KMS-11 (cell line): ENCODE measurements around the gene RAPGEF1.

Source experiments
- H2AFZ ChIP-seq: fragments of 200-600 bp; sonication (generic); 2 replicates; pipeline ENCODE4 v1.6.1; 2016; ENCODE audit warnings: antibody characterized with exemption, mixed run types, low read depth
- H3K27ac ChIP-seq: fragments of 200-600 bp; sonication (generic); 2 replicates; pipeline ENCODE4 v1.6.1; 2016; ENCODE audit warnings: mild to moderate bottlenecking, mixed run types
- H3K27me3 ChIP-seq: fragments of 200-600 bp; sonication (generic); 2 replicates; pipeline ENCODE4 v1.6.1; 2017; ENCODE audit warnings: mild to moderate bottlenecking, low read depth, mixed run types, moderate library complexity; ENCODE audit not compliant: insufficient read depth
- H3K36me3 ChIP-seq: fragments of 200-600 bp; sonication (generic); 2 replicates; pipeline ENCODE4 v1.6.1; 2017; ENCODE audit warnings: mild to moderate bottlenecking, mixed run types; ENCODE audit not compliant: insufficient read depth
- H3K4me1 ChIP-seq: fragments of 200-600 bp; sonication (generic); 2 replicates; pipeline ENCODE4 v1.6.1; 2016; ENCODE audit warnings: mild to moderate bottlenecking, low read depth, mixed run types; ENCODE audit not compliant: poor library complexity, severe bottlenecking
- H3K4me2 ChIP-seq: fragments of 200-600 bp; sonication (generic); 2 replicates; pipeline ENCODE4 v1.7.0; 2016; ENCODE audit warnings: mild to moderate bottlenecking, mixed run types
- H3K4me3 ChIP-seq: fragments of 200-600 bp; sonication (generic); IDR thresholded peaks from 2 replicates; pipeline ENCODE4 v1.6.1; 2017; ENCODE audit warnings: low read depth, low read length, mixed read lengths; ENCODE audit not compliant: insufficient read depth
- H3K79me2 ChIP-seq: fragments of 200-600 bp; sonication (generic); 2 replicates; pipeline ENCODE4 v1.6.1; 2016; ENCODE audit warnings: low read depth, mixed run types; ENCODE audit not compliant: insufficient read depth
- H3K9ac ChIP-seq: fragments of 200-600 bp; sonication (generic); 2 replicates; pipeline ENCODE4 v1.6.1; 2016; ENCODE audit warnings: mild to moderate bottlenecking, mixed run types
- H4K20me1 ChIP-seq: fragments of 200-600 bp; sonication (generic); 2 replicates; pipeline ENCODE4 v1.6.1; 2016; ENCODE audit warnings: mild to moderate bottlenecking, mixed run types; ENCODE audit not compliant: insufficient read depth
- TF ChIP-seq, protein P1 (sequence below): fragments of 200-600 bp; sonication (generic); conservative IDR thresholded peaks from 2 replicates; pipeline ENCODE4 v1.6.1; 2017; ENCODE audit warnings: low read depth, mild to moderate bottlenecking, antibody characterized with exemption, low read length, moderate library complexity, mixed read lengths

The RAPGEF1 gene

DNA sequence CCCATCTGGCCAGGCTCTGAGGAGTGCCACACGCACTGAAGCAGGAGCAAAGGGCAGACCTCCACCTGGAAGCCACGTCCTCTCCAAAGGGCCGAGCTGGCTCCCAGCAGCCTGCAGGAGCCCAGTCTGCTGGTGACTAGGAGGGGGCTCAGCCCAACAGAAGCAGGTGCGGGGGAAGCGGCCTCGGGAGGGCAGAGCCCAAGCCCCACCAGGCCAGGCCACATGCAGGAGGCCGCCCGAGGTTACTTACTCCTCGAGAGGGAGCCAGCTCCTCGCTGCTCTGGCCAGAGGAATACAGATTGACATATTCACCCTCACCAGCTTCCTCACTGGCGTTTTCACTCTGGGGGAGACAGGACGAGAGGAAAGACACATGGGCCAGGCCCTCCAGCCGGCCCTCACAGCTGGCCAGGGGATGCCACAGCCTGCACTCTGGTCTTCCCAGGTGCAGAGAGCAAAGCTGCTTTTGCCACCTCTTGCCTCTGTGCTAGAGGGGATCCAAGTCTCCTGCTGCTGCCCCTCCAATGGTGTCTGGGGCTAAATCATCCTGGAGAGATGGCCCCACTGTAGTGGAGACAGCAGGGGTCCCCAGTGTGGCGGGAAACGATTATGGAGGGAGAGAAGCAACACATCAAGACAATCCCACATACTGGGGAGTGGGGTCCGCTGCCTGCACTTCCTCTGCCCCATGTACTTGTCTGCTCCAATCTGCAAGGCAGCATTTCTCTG lies 136.0 kb downstream of the RAPGEF1 start:
- H3K79me2 ChIP-seq: no peaks in the 10 kb centered on the region
- H3K36me3 ChIP-seq: peaks cover 2% of the 10 kb centered on the region; the same call in 1 of the 2 replicates
- TF ChIP-seq, protein P1, sequence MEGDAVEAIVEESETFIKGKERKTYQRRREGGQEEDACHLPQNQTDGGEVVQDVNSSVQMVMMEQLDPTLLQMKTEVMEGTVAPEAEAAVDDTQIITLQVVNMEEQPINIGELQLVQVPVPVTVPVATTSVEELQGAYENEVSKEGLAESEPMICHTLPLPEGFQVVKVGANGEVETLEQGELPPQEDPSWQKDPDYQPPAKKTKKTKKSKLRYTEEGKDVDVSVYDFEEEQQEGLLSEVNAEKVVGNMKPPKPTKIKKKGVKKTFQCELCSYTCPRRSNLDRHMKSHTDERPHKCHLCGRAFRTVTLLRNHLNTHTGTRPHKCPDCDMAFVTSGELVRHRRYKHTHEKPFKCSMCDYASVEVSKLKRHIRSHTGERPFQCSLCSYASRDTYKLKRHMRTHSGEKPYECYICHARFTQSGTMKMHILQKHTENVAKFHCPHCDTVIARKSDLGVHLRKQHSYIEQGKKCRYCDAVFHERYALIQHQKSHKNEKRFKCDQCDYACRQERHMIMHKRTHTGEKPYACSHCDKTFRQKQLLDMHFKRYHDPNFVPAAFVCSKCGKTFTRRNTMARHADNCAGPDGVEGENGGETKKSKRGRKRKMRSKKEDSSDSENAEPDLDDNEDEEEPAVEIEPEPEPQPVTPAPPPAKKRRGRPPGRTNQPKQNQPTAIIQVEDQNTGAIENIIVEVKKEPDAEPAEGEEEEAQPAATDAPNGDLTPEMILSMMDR: no peak
- no peak overlapping the region for H3K4me3 ChIP-seq
- no peak overlapping the region for H3K4me2 ChIP-seq
- H2AFZ ChIP-seq: no peak overlapping the region
- no peaks in the 10 kb centered on the region for H4K20me1 ChIP-seq
- H3K9ac ChIP-seq: no peak overlapping the region
- no peak overlapping the region for H3K27ac ChIP-seq
- no peaks in the 10 kb centered on the region for H3K27me3 ChIP-seq
- no peaks in the 10 kb centered on the region for H3K4me1 ChIP-seq

DNA sequence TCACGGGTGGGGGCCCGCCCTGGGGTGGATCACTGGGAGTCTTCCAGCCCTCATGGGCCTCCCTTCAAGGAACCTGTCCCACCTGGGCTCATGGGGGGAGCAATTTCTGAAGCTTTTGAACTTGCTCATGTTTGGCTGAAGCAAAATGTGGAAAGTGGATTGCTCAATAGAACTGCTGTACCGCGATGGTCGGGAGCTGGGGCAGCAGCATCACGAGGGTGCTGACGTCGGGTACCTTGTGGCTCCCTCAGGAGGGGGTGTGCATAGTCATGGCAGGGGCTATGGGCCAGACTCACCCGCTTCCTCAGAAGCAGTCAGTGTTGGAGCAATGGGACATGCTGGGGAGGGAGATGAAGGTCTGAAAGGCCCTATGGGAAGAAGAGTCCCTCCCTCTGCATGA lies 136.7 kb downstream of the RAPGEF1 start:
- H3K36me3 ChIP-seq: peaks cover 7% of the 10 kb centered on the region; the same call in 1 of the 2 replicates
- TF ChIP-seq, protein P1: no peak
- no peaks in the 10 kb centered on the region for H4K20me1 ChIP-seq
- no peaks in the 10 kb centered on the region for H3K79me2 ChIP-seq
- no peak overlapping the region for H3K4me3 ChIP-seq
- H3K27me3 ChIP-seq: no peaks in the 10 kb centered on the region
- no peak overlapping the region for H3K9ac ChIP-seq
- H3K4me1 ChIP-seq: no peaks in the 10 kb centered on the region
- no peak overlapping the region for H3K4me2 ChIP-seq
- H3K27ac ChIP-seq: no peak overlapping the region
- H2AFZ ChIP-seq: no peak overlapping the region

DNA sequence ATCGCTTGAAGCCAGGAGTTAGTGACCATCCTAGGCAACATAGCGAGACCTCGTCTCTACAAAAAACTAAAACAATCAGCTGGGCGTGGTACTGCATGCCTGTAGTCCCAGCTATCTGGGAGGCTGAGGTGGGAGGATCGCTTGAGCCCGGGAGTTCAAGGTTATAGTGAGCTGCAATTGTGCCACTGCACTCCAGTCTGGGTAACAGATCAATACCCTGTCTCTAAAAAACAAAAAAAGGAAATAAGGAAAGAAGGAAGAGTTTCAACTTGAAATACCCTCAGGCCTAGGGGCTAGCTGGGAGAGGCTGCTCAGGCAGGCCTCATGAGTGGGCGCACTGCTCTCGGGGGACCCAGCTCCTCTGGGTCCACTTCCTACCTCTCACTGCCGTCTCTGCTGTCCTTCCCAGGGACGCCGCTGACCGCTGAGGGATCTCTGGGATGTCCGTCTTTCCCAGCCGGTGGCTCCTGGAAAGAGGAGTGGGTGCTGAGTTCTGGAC lies 138.1 kb downstream of the RAPGEF1 start:
- H3K4me2 ChIP-seq: no peak overlapping the region
- H3K4me1 ChIP-seq: no peaks in the 10 kb centered on the region
- H3K79me2 ChIP-seq: no peaks in the 10 kb centered on the region
- no peaks in the 10 kb centered on the region for H4K20me1 ChIP-seq
- H3K27me3 ChIP-seq: no peaks in the 10 kb centered on the region
- H3K9ac ChIP-seq: no peak overlapping the region
- no peak overlapping the region for H2AFZ ChIP-seq
- TF ChIP-seq, protein P1: no peak
- no peak overlapping the region for H3K4me3 ChIP-seq
- H3K27ac ChIP-seq: no peak overlapping the region
- H3K36me3 ChIP-seq: peaks cover 7% of the 10 kb centered on the region; the same call in 1 of the 2 replicates

DNA sequence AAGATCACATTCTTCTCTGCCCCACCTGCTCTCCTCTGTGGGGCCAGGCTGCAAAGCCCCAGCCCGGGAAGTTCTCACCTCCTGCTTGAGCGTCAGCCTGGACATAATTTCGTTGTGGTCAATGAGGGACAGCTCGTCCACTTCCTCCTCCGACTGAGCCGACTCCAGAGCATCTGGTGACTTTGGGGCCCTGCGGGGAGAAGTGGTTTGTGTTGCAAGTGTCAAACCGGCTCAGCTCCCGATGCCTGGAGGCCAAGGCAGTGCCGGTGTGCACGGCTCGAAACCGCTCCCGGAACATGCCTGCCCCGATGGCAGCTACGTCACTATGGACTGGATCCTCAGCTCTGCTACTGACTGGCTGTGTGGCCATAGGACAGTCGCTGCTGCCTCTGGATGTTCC lies 141.8 kb downstream of the RAPGEF1 start:
- peaks cover 7% of the 10 kb centered on the region; the same call in 1 of the 2 replicates for H3K36me3 ChIP-seq
- H3K4me3 ChIP-seq: no peak overlapping the region
- no peak overlapping the region for H2AFZ ChIP-seq
- no peak overlapping the region for H3K4me2 ChIP-seq
- TF ChIP-seq, protein P1: no peak
- H4K20me1 ChIP-seq: no peaks in the 10 kb centered on the region
- H3K27me3 ChIP-seq: no peaks in the 10 kb centered on the region
- no peaks in the 10 kb centered on the region for H3K4me1 ChIP-seq
- H3K79me2 ChIP-seq: no peaks in the 10 kb centered on the region
- no peak overlapping the region for H3K9ac ChIP-seq
- no peak overlapping the region for H3K27ac ChIP-seq
